ENCODE data around the gene SIGLEC12.

The SIGLEC12 gene

GRCh38 chr19:51477344-51477743 is 24.3 kb downstream of the SIGLEC12 start:
- H3K27ac ChIP-seq: no peak overlapping the region
- no peak for TF ChIP-seq CTCF (conservative IDR thresholded peaks at IDR 0.05)

GRCh38 chr19:51476164-51476563 is 25.4 kb downstream of the SIGLEC12 start:
- TF ChIP-seq CTCF (conservative IDR thresholded peaks at IDR 0.05): no peak
- H3K27ac ChIP-seq: no peak overlapping the region

GRCh38 chr19:51473009-51473707 is 28.4 kb downstream of the SIGLEC12 start:
- H3K27ac ChIP-seq: no peak overlapping the region
- peak; percentile 97 for TF ChIP-seq CTCF (conservative IDR thresholded peaks at IDR 0.05)

GRCh38 chr19:51472607-51473006 is 29.0 kb downstream of the SIGLEC12 start:
- no peak overlapping the region for H3K27ac ChIP-seq
- no peak for TF ChIP-seq CTCF (conservative IDR thresholded peaks at IDR 0.05)

GRCh38 chr19:51471527-51471926 is 30.1 kb downstream of the SIGLEC12 start:
- TF ChIP-seq CTCF (conservative IDR thresholded peaks at IDR 0.05): no peak
- no peak overlapping the region for H3K27ac ChIP-seq

- H3K27ac ChIP-seq: no peak overlapping the region
- TF ChIP-seq CTCF (conservative IDR thresholded peaks at IDR 0.05): no peak
Observed at GRCh38 chr19:51470966-51471365, 30.6 kb downstream of the SIGLEC12 start.

GRCh38 chr19:51469629-51470028 is 32.0 kb downstream of the SIGLEC12 start:
- no peak for TF ChIP-seq CTCF (conservative IDR thresholded peaks at IDR 0.05)
- H3K27ac ChIP-seq: no peak overlapping the region

Data from VCaP (cell line).